Spleen (tissue), 11 donors: Measurements from ENCODE around the gene SDK2. TPM values are rescaled to one million over a fixed set of nuclear protein-coding genes. Genes with fewer than 3 reads are reported as not detected.

Experiments
- DNase-seq: peaks from one replicate; pipeline ENCODE4 v3.0.0-alpha.2; 2020
- H3K27ac ChIP-seq, 8 donors: fragments of 200-600 bp; sonication (generic) in 7 of 8; 1 replicate in 4 of 8; 2 replicates in 4 of 8; pipeline versions ENCODE4 v1.5.0 to v1.8.0; 2016 to 2021; ENCODE audit warnings: inconsistent platforms in 4 of 8, mild to moderate bottlenecking in 4 of 8, moderate library complexity in 1 of 8
- H3K27me3 ChIP-seq, 7 donors: fragments of 200-600 bp; sonication (generic) in 6 of 7; replicated peaks in 1 of 7; 1 replicate in 4 of 7; 2 replicates in 3 of 7; pipeline versions ENCODE4 v1.5.0 to v1.8.0; 2016 to 2021; ENCODE audit warnings: inconsistent platforms in 3 of 7, mild to moderate bottlenecking in 1 of 7
- H3K36me3 ChIP-seq, 6 donors: fragments of 200-600 bp; sonication (generic) in 5 of 6; 1 replicate in 4 of 6; 2 replicates in 2 of 6; pipeline versions ENCODE4 v1.5.0 to v1.8.0; 2016 to 2021; ENCODE audit warnings: inconsistent platforms in 2 of 6
- H3K4me1 ChIP-seq, 6 donors: fragments of 200-600 bp; sonication (generic) in 5 of 6; 1 replicate in 3 of 6; 2 replicates in 3 of 6; pipeline versions ENCODE4 v1.5.0 to v1.8.0; 2016 to 2021; ENCODE audit warnings: inconsistent platforms in 3 of 6
- H3K4me3 ChIP-seq, 8 donors: fragments of 200-600 bp; sonication (generic) in 7 of 8; 1 replicate in 4 of 8; 2 replicates in 4 of 8; pipeline versions ENCODE4 v1.5.0 to v1.8.0; 2016 to 2021; ENCODE audit warnings: inconsistent platforms in 4 of 8, mild to moderate bottlenecking in 4 of 8, moderate library complexity in 2 of 8
- H3K9me3 ChIP-seq, 8 donors: fragments of 200-600 bp; sonication (generic) in 7 of 8; 1 replicate in 4 of 8; 2 replicates in 4 of 8; pipeline versions ENCODE4 v1.5.0 to v1.8.0; 2016 to 2021; ENCODE audit warnings: inconsistent platforms in 4 of 8
- CTCF ChIP-seq, 11 experiments: fragments of 200-600 bp in 7 of 11; fragments of 450-650 bp in 4 of 11; sonication (generic) in 4 of 11; IDR thresholded peaks in 8 of 11; conservative IDR thresholded peaks in 3 of 11; 1 replicate in 7 of 11; 2 replicates in 4 of 11; pipeline versions ENCODE4 v1.4.0 to v1.8.0; 2016 to 2021; ENCODE audit warnings: antibody characterized with exemption in 11 of 11, inconsistent platforms in 4 of 11, mild to moderate bottlenecking in 1 of 11
- POLR2A ChIP-seq, 3 donors: fragments of 450-650 bp; IDR thresholded peaks; one replicate each; pipeline ENCODE4 v1.5.1; 2017; ENCODE audit warnings: antibody characterized with exemption in 3 of 3, mild to moderate bottlenecking in 1 of 3
- POLR2AphosphoS5 ChIP-seq, 3 donors: sonication (generic); formaldehyde crosslinking; IDR thresholded peaks; one replicate each; pipeline ENCODE4 v1.5.1; 2017; ENCODE audit warnings: antibody characterized with exemption in 3 of 3
- WGBS, 5 donors: extraction: QIAGEN DNeasy Blood & Tissue Kit in 3 of 5; methylation state at CpG; one replicate each; pipeline versions ENCODE4 v1.1.5 to v1.1.7; 2013 to 2018; 5-methylcytosine and 5-hydroxymethylcytosine counted together
- intact Hi-C: fragments of 100-400 bp; cut with DNase I; formaldehyde crosslinking; loops from one replicate; pipeline ENCODE4 v1.15.0; 2023; ENCODE audit warnings: low total_unique reads
- polyA plus RNA-seq, 3 donors: library from polyadenylated mRNA; stranded (reverse); fragments of 200-250 nt; gene quantifications; one replicate each; pipeline ENCODE4 v1.2.1, GENCODE V29; 2013
- total RNA-seq, 7 donors: library from RNA; depleted of rRNA in 3 of 7; stranded (reverse); fragments of >200 nt in 3 of 7; fragmentation: NEBNext Ultra II Directional in 4 of 7; extraction: Animal tissue kit (Norgen Biotek cat#: 25700) in 4 of 7; gene quantifications; one replicate each; pipeline versions ENCODE4 v1.1.0 to v1.2.1, GENCODE V29; 2016 to 2021
- donor health status: healthy with polysubstance abuse.
- donor health status: DM: no; HTN: no; CAD: no; lungs with moderate emphysema.
- donor health status: DM: no; HTN: no; CAD: no.
- donor health status: Bipolar disorder and iron deficiency.
- donor health status: healthy.
- donor health status: DM: no; HTN: no; CAD: no.
- donor health status: DM: yes; HTN: yes; CAD: no.

Gene SDK2
- total and polyA plus RNA-seq, 10 donors = 0.86 to 16.5 (median 9.7) TPM

- Histone ChIP-seq H3K27ac (no peak overlapping the region), H3K36me3 (no peaks in the 10 kb centered on the region), H3K4me3 (no peak overlapping the region), H3K27me3 (peaks cover 0 to 28% (median 0%) of the 10 kb centered on the region in 7 donors), H3K9me3 (peaks cover 0 to 6% (median 0%) of the 10 kb centered on the region in 8 donors), H3K4me1 (peaks cover 0 to 6% (median 0%) of the 10 kb centered on the region in 6 donors)
- no peak for DNase-seq
- TF ChIP-seq POLR2AphosphoS5 (IDR thresholded peaks at IDR 0.05) (no peak), POLR2A (IDR thresholded peaks at IDR 0.05) (no peak), CTCF (IDR thresholded peaks at IDR 0.05 in 8 of 11, conservative IDR thresholded peaks at IDR 0.05 in 3 of 11) (no peak)
- intact Hi-C loops = no loop called here
- WGBS, 5 donors = 40 to 64% (median 48%) methylated on average over 5 of the region's 5 CpGs
Measured at GRCh38 chr17:73323409-73324159, 320.7 kb downstream of the SDK2 start.

DNA sequence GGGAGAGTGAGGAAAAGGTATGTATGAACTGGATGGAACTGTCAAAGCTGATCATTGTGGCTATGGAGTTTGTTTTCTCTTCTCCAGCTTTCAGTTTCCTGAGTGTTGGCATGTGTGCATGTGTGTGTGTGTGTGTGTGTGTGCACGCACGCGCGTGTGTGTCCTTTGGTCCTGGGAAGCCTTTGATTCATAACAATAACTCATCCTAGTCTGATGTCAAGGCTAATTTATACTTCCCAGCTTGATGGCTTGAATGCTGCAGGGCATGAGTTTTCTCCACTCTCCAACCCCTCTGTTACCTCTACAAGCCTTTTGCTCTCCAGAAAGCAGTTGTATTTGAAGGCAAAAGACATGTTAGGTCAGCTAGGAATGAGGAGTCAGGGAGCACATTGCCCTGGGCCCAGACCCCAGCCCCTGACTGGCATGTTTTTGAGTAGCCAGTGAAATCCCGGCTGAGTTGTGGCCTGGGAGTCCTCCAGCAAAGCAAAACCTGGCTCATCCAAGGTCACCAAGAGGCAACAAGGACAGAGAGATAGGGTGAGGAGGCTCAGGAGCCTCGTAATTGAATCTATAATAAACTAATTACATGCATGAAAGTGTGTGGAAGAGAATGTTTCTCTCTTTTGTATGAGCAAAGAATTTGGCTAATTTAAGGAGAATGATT is 323.5 kb downstream of the SDK2 start:
- H3K27me3 ChIP-seq = peaks cover 0 to 21% (median 0%) of the 10 kb centered on the region in 7 donors
- H3K9me3 ChIP-seq = peaks cover 0 to 6% (median 0%) of the 10 kb centered on the region in 8 donors
- no peaks in the 10 kb centered on the region for H3K36me3 ChIP-seq
- intact Hi-C loops = no loop called here
- WGBS, 5 donors = 55 to 72% (median 63%) methylated on average over 6 of the region's 6 CpGs
- peaks cover 0 to 14% (median 4%) of the 10 kb centered on the region in 6 donors for H3K4me1 ChIP-seq
- H3K27ac ChIP-seq = no peak overlapping the region
- no peak overlapping the region for H3K4me3 ChIP-seq
- TF ChIP-seq CTCF (IDR thresholded peaks at IDR 0.05 in 8 of 11, conservative IDR thresholded peaks at IDR 0.05 in 3 of 11) (no peak), POLR2AphosphoS5 (IDR thresholded peaks at IDR 0.05) (no peak), POLR2A (IDR thresholded peaks at IDR 0.05) (no peak)
- no peak for DNase-seq

GRCh38 chr17:73319766-73320165 is 324.5 kb downstream of the SDK2 start:
- WGBS, 5 donors = 61 to 92% (median 81%) methylated on average over 3 of the region's 3 CpGs
- intact Hi-C loops = no loop called here
- Histone ChIP-seq H3K36me3 (no peaks in the 10 kb centered on the region), H3K4me3 (no peak overlapping the region), H3K27ac (no peak overlapping the region), H3K27me3 (peaks cover 0 to 11% (median 0%) of the 10 kb centered on the region in 7 donors), H3K4me1 (peaks cover 0 to 14% (median 4%) of the 10 kb centered on the region in 6 donors), H3K9me3 (peaks cover 0 to 6% (median 0%) of the 10 kb centered on the region in 8 donors)
- DNase-seq = no peak
- TF ChIP-seq CTCF (IDR thresholded peaks at IDR 0.05 in 8 of 11, conservative IDR thresholded peaks at IDR 0.05 in 3 of 11) (no peak), POLR2A (IDR thresholded peaks at IDR 0.05) (no peak), POLR2AphosphoS5 (IDR thresholded peaks at IDR 0.05) (no peak)

GRCh38 chr17:73318836-73319235 is 325.4 kb downstream of the SDK2 start:
- Histone ChIP-seq H3K9me3 (peaks cover 0 to 6% (median 0%) of the 10 kb centered on the region in 8 donors), H3K4me1 (peaks cover 0 to 14% (median 3%) of the 10 kb centered on the region in 6 donors), H3K27me3 (peaks cover 0 to 2% (median 0%) of the 10 kb centered on the region in 7 donors), H3K27ac (no peak overlapping the region), H3K36me3 (no peaks in the 10 kb centered on the region), H3K4me3 (no peak overlapping the region)
- 63 to 83% (median 73%) methylated on average over 5 of the region's 5 CpGs for WGBS, 5 donors
- intact Hi-C loops = no loop called here
- TF ChIP-seq POLR2AphosphoS5 (IDR thresholded peaks at IDR 0.05) (no peak), POLR2A (IDR thresholded peaks at IDR 0.05) (no peak), CTCF (IDR thresholded peaks at IDR 0.05 in 8 of 11, conservative IDR thresholded peaks at IDR 0.05 in 3 of 11) (no peak)
- DNase-seq = no peak
